Stimulated activated CD4-positive, alpha-beta T cell treated with anti-CD3 and anti-CD28 coated beads, Interleukin-1b, Interleukin-23, amount 100 ng/mL, for 4 hours (primary cell): ENCODE results near the gene WNT9A.
"Not testable (repeated sequence)": the region's sequence is repeated elsewhere in the genome, so short reads cannot be mapped to it uniquely, and the experiment has no call there.

ENCODE experiments used
- DNase-seq, 2 donors: peaks; one replicate each; pipeline ENCODE4 v3.0.0-alpha.2; 2020; ENCODE audit warnings: low read depth in 2 of 2

The WNT9A gene

DNA sequence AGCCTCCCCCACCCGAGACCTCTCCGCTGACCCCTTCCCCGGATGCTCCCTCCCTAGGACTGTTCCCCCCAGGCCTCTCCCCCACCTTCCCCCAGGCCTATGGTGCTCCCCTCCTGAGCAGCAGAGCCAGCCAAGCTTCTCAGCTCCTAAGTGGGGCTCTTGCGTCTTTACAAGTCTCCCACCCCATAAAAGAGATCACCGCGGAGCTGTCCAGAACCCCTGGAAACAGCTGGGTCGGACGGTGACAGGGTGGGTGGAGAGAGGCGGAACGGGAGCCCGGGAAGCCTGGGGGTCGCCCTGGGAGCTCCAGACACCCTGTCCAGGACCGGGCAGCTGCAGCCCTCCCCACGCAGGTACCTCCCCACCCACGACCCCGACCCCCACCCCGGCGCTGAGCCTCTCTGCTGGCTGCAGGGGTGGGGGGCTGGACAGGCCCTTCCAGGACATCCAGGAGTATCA is 61.2 kb downstream of the WNT9A start:
- no peak for DNase-seq

- DNase-seq: no peak
Observed at GRCh38 chr1:227885648-227886502, 61.9 kb downstream of the WNT9A start.

DNA sequence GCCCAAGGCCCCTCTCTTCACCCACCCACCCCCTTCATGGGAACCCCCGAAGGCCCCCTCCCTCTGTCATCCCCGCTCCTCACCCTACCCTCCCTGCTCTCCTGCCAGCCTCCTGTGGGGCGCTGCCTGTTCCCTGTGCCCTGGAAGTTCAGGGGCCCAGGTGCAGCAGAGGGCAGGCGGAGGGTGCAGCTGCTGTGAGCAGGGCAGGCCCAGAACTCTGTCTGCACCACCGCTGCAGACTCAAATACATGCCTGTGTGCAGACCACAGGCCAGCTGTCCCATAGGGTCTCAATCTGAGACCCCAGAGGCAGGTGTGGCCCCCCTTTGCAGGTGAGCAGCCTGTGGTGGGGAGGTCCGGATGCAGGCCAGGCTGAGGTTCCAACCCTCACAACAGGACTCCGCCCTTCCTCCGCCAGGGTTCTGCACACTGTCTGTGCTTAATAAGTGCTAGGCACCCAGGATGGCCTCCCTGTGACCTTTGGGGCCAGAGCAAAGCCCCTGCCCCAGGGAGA is 62.5 kb downstream of the WNT9A start:
- no peak for DNase-seq

DNA sequence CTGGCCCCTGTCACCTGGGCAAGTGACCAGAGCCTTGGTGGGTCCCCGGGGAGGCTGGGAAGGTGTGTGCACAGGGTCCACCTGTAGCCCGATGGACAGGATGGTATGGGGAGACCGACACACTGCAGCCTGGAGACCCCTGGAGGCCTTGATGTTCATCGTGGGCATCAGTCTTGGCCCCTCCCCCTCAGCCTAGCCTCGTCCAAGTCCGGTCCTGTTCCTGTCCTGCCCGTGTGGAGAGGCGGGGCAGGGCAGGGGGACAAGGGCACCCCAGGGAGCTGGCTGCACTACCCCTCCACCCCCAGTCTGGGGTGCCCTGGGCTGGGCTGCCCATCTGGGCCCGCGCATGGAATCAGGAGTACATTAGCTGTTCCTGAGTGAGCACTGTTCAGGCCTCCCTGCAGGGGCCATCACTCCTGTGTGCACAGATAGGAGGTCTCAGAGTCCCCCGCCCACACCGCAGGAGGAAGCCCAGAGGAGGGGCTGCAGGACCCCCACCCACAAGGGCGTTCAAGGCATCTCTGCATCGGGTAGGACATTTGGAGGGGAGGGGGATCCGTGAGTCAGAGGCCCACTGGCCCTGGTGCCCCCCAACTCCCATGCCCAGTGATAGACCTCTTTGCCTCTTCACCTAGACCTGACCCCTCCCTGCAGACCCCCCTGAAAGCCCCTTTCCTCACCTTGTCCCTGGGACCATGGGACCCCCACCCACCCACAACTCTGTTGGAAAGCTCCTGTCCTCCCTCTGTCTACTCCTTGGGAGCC is 63.2 kb downstream of the WNT9A start:
- no peak for DNase-seq

- DNase-seq: no peak
Observed at GRCh38 chr1:227883641-227884301, 64.0 kb downstream of the WNT9A start.

GRCh38 chr1:227883073-227883520 is 64.6 kb downstream of the WNT9A start:
- no peak for DNase-seq

DNA sequence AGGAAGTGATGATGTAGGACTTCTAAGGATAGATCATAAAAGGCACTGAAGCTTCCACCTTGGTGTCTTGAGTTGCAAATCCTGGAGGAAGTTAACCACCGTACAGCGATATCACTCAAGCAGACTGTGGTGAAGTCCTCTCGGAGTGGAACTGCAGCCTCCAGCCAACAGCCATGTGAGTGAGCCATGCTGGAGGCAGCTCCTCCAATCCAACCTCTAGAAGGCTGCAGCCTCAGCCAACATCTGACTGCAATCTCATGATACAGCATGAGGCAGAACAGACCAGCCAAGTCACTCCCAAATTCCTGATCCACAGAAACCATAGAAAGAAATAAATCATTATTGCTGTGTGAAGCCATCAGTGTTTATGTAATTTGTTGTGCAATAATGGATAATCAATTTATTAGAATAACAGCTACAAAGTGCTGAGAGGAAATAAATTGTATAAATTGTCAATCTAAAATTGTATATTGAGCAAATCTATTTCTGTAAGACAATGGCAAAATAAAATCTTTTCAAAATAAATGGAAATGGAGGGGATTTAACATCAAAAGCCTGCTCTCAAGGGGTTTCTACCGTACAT is 67.3 kb downstream of the WNT9A start:
- no peak for DNase-seq

- not testable (repeated sequence) for DNase-seq
Observed at GRCh38 chr1:227877810-227878209, 69.9 kb downstream of the WNT9A start.

- DNase-seq: not testable (repeated sequence)
Observed at GRCh38 chr1:227871892-227872291, 75.8 kb downstream of the WNT9A start.

- DNase-seq: no peak
Observed at GRCh38 chr1:227870366-227870765, 77.4 kb downstream of the WNT9A start.

GRCh38 chr1:227869851-227870305 is 77.9 kb downstream of the WNT9A start:
- no peak for DNase-seq

DNA sequence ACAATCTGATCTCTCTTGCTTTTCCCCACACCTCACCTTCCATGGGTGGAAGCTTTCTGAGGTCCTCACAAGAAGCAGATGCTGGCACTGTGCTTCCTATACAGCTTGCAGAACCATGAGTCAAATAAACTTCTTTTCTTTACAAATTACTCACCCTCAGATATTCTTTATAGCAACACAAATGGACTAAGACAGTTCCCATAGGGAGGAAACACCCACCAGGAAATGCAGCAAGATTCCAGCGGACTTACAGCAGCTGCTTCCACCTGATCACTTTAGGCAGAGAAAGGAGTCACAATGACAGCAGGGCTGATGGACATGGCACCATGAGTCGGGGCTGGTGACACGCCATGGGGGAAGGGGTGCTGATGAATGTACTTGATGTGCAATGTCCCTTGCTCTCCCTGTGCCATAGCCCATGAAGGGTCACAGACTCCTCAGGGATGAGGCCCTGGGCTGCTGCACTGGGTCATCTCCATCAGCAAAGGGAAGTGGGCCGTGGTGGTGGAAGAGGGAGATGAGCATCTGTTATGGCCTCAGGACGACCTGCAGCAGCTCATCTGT is 78.4 kb downstream of the WNT9A start:
- no peak for DNase-seq
